Osteoblast (primary cell): Measurements from ENCODE around the gene ILF3. TPM values are rescaled to one million over a fixed set of nuclear protein-coding genes. Genes with fewer than 3 reads are reported as not detected.
A peak's percentile ranks its signal among the peaks of the same experiment; 100 is the strongest.

Experiments used
- DNase-seq: peaks from one replicate; pipeline ENCODE4 v3.0.0; 2011; ENCODE audit warnings: low spot score, mixed read lengths; ENCODE audit not compliant: insufficient read length; ENCODE audit errors: missing footprints
- H2AFZ ChIP-seq: 2 replicates; pipeline ENCODE4 v1.6.0; 2011; ENCODE audit warnings: mild to moderate bottlenecking, low read length
- H3K27ac ChIP-seq: 2 replicates; pipeline ENCODE4 v1.5.1; 2011; ENCODE audit warnings: mild to moderate bottlenecking, low read depth, low read length, moderate library complexity
- H3K27me3 ChIP-seq: 2 replicates; pipeline ENCODE4 v1.6.0; 2012; ENCODE audit warnings: mild to moderate bottlenecking, control low read depth, inconsistent platforms, low read length, moderate library complexity; ENCODE audit not compliant: insufficient read depth
- H3K36me3 ChIP-seq: 2 replicates; pipeline ENCODE4 v1.5.1; 2011; ENCODE audit warnings: mild to moderate bottlenecking, low read length, control low read depth, moderate library complexity; ENCODE audit not compliant: insufficient read depth
- H3K4me1 ChIP-seq: 2 replicates; pipeline ENCODE4 v1.5.1; 2011; ENCODE audit warnings: mild to moderate bottlenecking, low read length, control low read depth, moderate library complexity; ENCODE audit not compliant: insufficient read depth
- H3K4me2 ChIP-seq: 2 replicates; pipeline ENCODE4 v1.6.0; 2011; ENCODE audit warnings: mild to moderate bottlenecking, low read length; ENCODE audit not compliant: insufficient read depth
- H3K4me3 ChIP-seq: fragments of 200-600 bp; sonication (generic); 3 replicates; pipeline ENCODE4 v1.5.1; 2012; ENCODE audit warnings: mild to moderate bottlenecking, low read length, inconsistent platforms; ENCODE audit not compliant: insufficient read depth
- H3K79me2 ChIP-seq: 2 replicates; pipeline ENCODE4 v1.6.0; 2012; ENCODE audit warnings: mild to moderate bottlenecking, low read length, control low read depth, inconsistent platforms; ENCODE audit not compliant: insufficient read depth
- H3K9me3 ChIP-seq: 2 replicates; pipeline ENCODE4 v1.5.1; 2011; ENCODE audit warnings: low read depth, low read length, control low read depth
- H4K20me1 ChIP-seq: 2 replicates; pipeline ENCODE4 v1.6.0; 2012; ENCODE audit warnings: mild to moderate bottlenecking, low read length, control low read depth; ENCODE audit not compliant: insufficient read depth
- CTCF ChIP-seq: IDR thresholded peaks from 2 replicates; pipeline ENCODE4 v1.5.1; 2011; ENCODE audit warnings: mild to moderate bottlenecking, low read depth, low read length, moderate library complexity; ENCODE audit errors: extremely low read depth
- total RNA-seq: library from RNA; depleted of rRNA; stranded (reverse); fragments of >200 nt; gene quantifications from 2 replicates; pipeline ENCODE4 v1.2.3, GENCODE V29; 2012

ILF3 gene
- total RNA-seq, 1 donor: 107 TPM

- TF ChIP-seq CTCF: no peak
- H2AFZ ChIP-seq: no peak overlapping the region
- peaks cover 82% of the 10 kb centered on the region for H3K79me2 ChIP-seq
- no peak overlapping the region for H3K27ac ChIP-seq
- peaks cover 52% of the 10 kb centered on the region for H4K20me1 ChIP-seq
- peak; percentile 43 for DNase-seq
- H3K4me3 ChIP-seq: no peak overlapping the region
- peaks cover 10% of the 10 kb centered on the region for H3K4me1 ChIP-seq
- no peak overlapping the region for H3K4me2 ChIP-seq
- no peaks in the 10 kb centered on the region for H3K27me3 ChIP-seq
- no peaks in the 10 kb centered on the region for H3K9me3 ChIP-seq
- H3K36me3 ChIP-seq: peaks cover 93% of the 10 kb centered on the region
Measured at GRCh38 chr19:10685210-10685609, 31.1 kb downstream of the ILF3 start.

GRCh38 chr19:10686193-10686592 is 32.0 kb downstream of the ILF3 start:
- no peaks in the 10 kb centered on the region for H3K27me3 ChIP-seq
- peak overlapping the region; percentile 90 for H3K27ac ChIP-seq
- no peak overlapping the region for H3K4me2 ChIP-seq
- no peak overlapping the region for H3K4me3 ChIP-seq
- peaks cover 73% of the 10 kb centered on the region for H3K79me2 ChIP-seq
- H3K4me1 ChIP-seq: peaks cover 10% of the 10 kb centered on the region
- no peak overlapping the region for H2AFZ ChIP-seq
- no peaks in the 10 kb centered on the region for H3K9me3 ChIP-seq
- peak; percentile 67 for DNase-seq
- H4K20me1 ChIP-seq: peaks cover 59% of the 10 kb centered on the region
- no peak for TF ChIP-seq CTCF
- H3K36me3 ChIP-seq: peaks cover 93% of the 10 kb centered on the region

- no peak overlapping the region for H2AFZ ChIP-seq
- no peak for TF ChIP-seq CTCF
- peaks cover 93% of the 10 kb centered on the region for H3K36me3 ChIP-seq
- H4K20me1 ChIP-seq: peaks cover 61% of the 10 kb centered on the region
- peaks cover 67% of the 10 kb centered on the region for H3K79me2 ChIP-seq
- peaks cover 10% of the 10 kb centered on the region for H3K4me1 ChIP-seq
- H3K4me3 ChIP-seq: no peak overlapping the region
- H3K4me2 ChIP-seq: no peak overlapping the region
- H3K27me3 ChIP-seq: no peaks in the 10 kb centered on the region
- H3K27ac ChIP-seq: peak overlapping the region; percentile 90
- no peaks in the 10 kb centered on the region for H3K9me3 ChIP-seq
- peak; percentile 98 for DNase-seq
Measured at GRCh38 chr19:10686661-10687517, 32.7 kb downstream of the ILF3 start.

- Histone ChIP-seq H3K4me3 (no peak overlapping the region), H3K4me2 (no peak overlapping the region), H3K36me3 (peaks cover 93% of the 10 kb centered on the region), H2AFZ (no peak overlapping the region), H3K4me1 (peaks cover 10% of the 10 kb centered on the region), H3K27ac (peak overlapping the region; percentile 90), H3K27me3 (no peaks in the 10 kb centered on the region), H3K9me3 (no peaks in the 10 kb centered on the region), H3K79me2 (peaks cover 59% of the 10 kb centered on the region), H4K20me1 (peaks cover 61% of the 10 kb centered on the region)
- no peak for TF ChIP-seq CTCF
- peak; percentile 52 for DNase-seq
Measured at GRCh38 chr19:10687518-10688288, 33.6 kb downstream of the ILF3 start.
